Left ventricle myocardium inferior (tissue), 1 donor: ENCODE results near the gene NANOS1. TPM values are rescaled to one million over a fixed set of nuclear protein-coding genes. Genes with fewer than 3 reads are reported as not detected.

Experiments
- DNase-seq: peaks from one replicate; pipeline ENCODE4 v3.0.0-alpha.2; 2020
- H3K27ac ChIP-seq: fragments of 200-600 bp; replicated peaks from 2 replicates; pipeline ENCODE4 v1.8.0; 2021
- H3K27me3 ChIP-seq: fragments of 200-600 bp; 2 replicates; pipeline ENCODE4 v1.8.0; 2021; ENCODE audit warnings: low read depth
- H3K36me3 ChIP-seq: fragments of 200-600 bp; 2 replicates; pipeline ENCODE4 v1.8.0; 2021
- H3K4me1 ChIP-seq: fragments of 200-600 bp; 2 replicates; pipeline ENCODE4 v1.8.0; 2021
- H3K4me3 ChIP-seq: fragments of 200-600 bp; 2 replicates; pipeline ENCODE4 v1.8.0; 2021; ENCODE audit warnings: mild to moderate bottlenecking, moderate library complexity
- H3K9me3 ChIP-seq: fragments of 200-600 bp; replicated peaks from 2 replicates; pipeline ENCODE4 v1.8.0; 2021
- CTCF ChIP-seq: fragments of 200-600 bp; IDR thresholded peaks from 2 replicates; pipeline ENCODE4 v1.8.0; 2021; ENCODE audit warnings: antibody characterized with exemption, mild to moderate bottlenecking, borderline replicate concordance
- intact Hi-C: fragments of 100-400 bp; cut with micrococcal nuclease; formaldehyde crosslinking; loops from one replicate; pipeline ENCODE4 v1.11.0; 2022
- total RNA-seq: library from RNA; stranded (reverse); fragmentation: NEBNext Ultra II Directional; extraction: Animal tissue kit (Norgen Biotek cat#: 25700); gene quantifications from one replicate; pipeline ENCODE4 v1.2.1, GENCODE V29; 2021
- donor health status: DM: no; HTN: yes; CAD: no; lungs with severe emphysema.

Gene NANOS1
- total RNA-seq, 1 donor from 2014 or later = 11.7 TPM

DNA sequence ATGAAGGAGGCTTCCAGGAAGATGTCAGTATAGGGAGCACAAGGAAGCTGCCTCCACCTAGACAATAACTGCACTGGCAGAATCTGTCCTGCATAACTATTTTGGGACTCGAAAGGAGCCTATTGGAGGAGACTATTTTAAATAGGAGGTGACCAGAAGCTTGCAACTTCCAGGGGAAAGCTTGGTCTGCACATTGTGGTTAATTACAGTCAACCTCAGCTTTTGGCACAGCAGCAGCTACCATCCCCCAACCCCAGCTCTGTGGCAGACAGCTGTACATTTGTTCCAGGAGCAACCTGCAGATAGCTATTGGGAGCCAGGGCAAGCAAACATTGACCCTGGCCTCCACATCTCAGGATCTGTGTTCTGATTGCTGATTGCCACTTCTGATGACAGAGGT, 46.3 kb upstream of the NANOS1 start:
- peaks cover 6% of the 10 kb centered on the region for H3K4me1 ChIP-seq
- peaks cover 30% of the 10 kb centered on the region for H3K9me3 ChIP-seq
- no peaks in the 10 kb centered on the region for H3K27me3 ChIP-seq
- H3K4me3 ChIP-seq = no peak overlapping the region
- DNase-seq = no peak
- intact Hi-C loops = no loop called here
- TF ChIP-seq CTCF = no peak
- no peaks in the 10 kb centered on the region for H3K36me3 ChIP-seq
- no peak overlapping the region for H3K27ac ChIP-seq

GRCh38 chr10:118985576-118985975, 43.9 kb upstream of the NANOS1 start:
- TF ChIP-seq CTCF = no peak

DNA sequence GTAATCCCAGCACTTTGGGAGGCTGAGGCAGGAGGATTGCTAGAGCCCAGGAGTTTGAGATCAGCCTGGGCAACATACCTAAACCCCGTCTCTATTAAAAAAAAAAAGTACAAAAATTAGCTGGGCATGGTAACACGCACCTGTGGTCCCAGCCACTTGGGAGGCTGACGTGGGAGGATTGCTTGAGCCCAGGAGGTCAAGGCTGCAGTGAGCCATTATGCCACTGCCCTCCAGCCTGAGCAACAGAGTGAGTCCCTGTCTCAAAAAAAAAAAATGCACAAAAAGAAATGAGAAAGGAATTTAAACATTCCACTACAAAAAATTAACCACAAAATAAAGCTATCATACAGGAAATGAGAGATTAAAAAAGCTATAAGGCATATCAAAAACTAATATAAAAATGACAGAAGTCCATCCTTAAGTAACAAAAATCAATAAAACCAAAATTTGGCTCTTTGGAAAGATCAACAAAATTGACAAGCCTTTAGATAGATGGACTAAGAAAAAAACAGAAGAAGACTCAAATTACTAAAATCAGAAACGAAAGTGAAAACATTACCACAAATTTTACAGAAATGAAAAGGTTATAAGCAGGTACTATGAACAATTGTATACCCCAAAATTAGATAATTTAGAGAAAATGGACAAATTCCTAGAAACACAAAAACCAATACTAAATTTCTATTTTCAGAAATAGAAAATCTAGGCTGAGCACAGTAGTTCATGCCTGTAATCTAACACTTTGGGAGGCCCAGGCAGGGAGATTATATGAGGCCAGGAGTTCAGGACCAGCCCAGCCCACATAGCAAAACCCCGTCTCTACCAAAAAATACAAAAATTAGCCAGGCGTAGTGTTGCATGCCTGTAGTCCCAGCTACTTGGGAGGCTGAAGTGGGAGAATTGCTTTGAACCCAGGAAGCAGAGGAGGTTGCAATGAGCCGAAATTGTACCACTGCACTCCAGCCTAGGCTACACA, 42.4 kb upstream of the NANOS1 start:
- Histone ChIP-seq H3K4me1 (peaks cover 6% of the 10 kb centered on the region), H3K4me3 (no peak overlapping the region), H3K36me3 (no peaks in the 10 kb centered on the region), H3K9me3 (peaks cover 38% of the 10 kb centered on the region), H3K27me3 (no peaks in the 10 kb centered on the region), H3K27ac (no peak overlapping the region)
- no peak for DNase-seq
- intact Hi-C loops = no loop called here
- no peak for TF ChIP-seq CTCF

More at GRCh38 chr10:118985576-118985975, 43.9 kb upstream of the NANOS1 start:
- intact Hi-C loops = no loop called here
- DNase-seq = no peak
- H3K9me3 ChIP-seq = peaks cover 38% of the 10 kb centered on the region
- no peaks in the 10 kb centered on the region for H3K27me3 ChIP-seq
- H3K4me3 ChIP-seq = no peak overlapping the region
- H3K4me1 ChIP-seq = peaks cover 6% of the 10 kb centered on the region
- H3K27ac ChIP-seq = no peak overlapping the region
- no peaks in the 10 kb centered on the region for H3K36me3 ChIP-seq

DNA sequence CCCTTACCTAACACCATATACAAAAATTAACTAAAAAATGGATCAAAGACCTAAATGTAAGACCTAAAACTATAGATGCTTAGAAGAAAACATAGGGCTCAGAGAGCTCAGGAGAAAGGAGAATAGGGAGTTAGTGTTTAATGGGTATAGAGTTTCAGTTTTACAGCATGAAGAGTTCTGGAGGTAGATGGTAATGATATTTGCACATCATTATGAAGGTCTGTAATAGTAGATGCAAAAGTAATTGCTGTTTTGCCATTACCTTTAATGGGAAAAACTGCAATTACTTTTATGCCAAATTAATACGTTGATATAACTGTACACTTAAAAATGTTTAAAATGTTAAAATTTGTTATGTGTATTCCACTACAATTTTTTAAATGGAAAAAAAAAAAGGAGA, 39.2 kb upstream of the NANOS1 start:
- no peak for TF ChIP-seq CTCF
- no peak for DNase-seq
- no peak overlapping the region for H3K4me3 ChIP-seq
- H3K36me3 ChIP-seq = no peaks in the 10 kb centered on the region
- intact Hi-C loops = no loop called here
- no peak overlapping the region for H3K27ac ChIP-seq
- peaks cover 24% of the 10 kb centered on the region for H3K9me3 ChIP-seq
- no peaks in the 10 kb centered on the region for H3K27me3 ChIP-seq
- H3K4me1 ChIP-seq = no peaks in the 10 kb centered on the region

DNA sequence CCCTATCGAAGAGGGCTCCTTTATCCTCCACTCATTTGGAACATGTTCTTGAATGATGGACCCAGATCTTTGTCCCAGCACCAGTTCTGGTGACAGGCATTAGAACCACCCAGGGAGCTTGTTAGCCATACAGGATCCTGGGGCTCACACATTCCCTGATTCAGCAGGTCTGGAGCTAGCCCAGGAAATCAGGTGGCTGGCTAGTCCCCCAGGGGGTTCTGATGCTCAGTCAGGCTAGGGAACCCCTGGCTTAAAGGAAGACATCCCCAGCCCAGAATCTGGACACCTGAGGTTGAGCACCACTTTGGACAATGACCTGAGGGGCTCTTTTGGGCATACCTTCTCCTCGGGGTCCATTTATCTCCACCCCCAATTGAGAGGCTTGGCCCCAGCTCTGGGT, 37.0 kb upstream of the NANOS1 start:
- no peak overlapping the region for H3K4me3 ChIP-seq
- TF ChIP-seq CTCF = no peak
- no peaks in the 10 kb centered on the region for H3K27me3 ChIP-seq
- no peaks in the 10 kb centered on the region for H3K4me1 ChIP-seq
- no peak overlapping the region for H3K27ac ChIP-seq
- H3K9me3 ChIP-seq = peaks cover 8% of the 10 kb centered on the region
- no peaks in the 10 kb centered on the region for H3K36me3 ChIP-seq
- intact Hi-C loops = no loop called here
- DNase-seq = no peak
